ENCODE measurements around the gene VPS26A. TPM values are rescaled to one million over a fixed set of nuclear protein-coding genes. Genes with fewer than 3 reads are reported as not detected.

The VPS26A gene
- total RNA-seq, 2 donors from 2014 or later, result 19.3 to 20.1 TPM

DNA sequence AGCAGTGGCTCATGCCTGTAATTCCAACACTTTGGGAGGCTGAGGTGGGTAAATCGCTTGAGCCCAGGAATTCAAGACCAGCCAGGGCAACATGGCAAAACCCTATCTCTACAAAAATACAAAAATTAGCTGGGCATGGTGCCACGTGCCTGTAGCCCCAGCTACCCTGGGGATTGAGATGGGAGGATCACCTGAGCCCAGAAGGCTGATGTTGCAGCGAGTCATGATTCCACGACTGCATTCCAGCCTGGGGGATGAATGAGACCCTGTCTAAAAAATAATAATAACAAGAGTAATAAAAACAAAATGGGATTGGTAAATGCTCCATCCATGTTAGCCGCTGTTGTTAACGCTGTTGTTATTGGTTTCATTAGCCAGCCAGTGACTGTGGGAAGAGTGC lies 94.9 kb downstream of the VPS26A start:
- Histone ChIP-seq H3K4me3 (no peak overlapping the region), H3K4me1 (no peaks in the 10 kb centered on the region), H3K36me3 (no peaks in the 10 kb centered on the region), H3K9me3 (no peaks in the 10 kb centered on the region), H3K27me3 (no peaks in the 10 kb centered on the region), H3K27ac (no peak overlapping the region)
- TF ChIP-seq, protein P1, sequence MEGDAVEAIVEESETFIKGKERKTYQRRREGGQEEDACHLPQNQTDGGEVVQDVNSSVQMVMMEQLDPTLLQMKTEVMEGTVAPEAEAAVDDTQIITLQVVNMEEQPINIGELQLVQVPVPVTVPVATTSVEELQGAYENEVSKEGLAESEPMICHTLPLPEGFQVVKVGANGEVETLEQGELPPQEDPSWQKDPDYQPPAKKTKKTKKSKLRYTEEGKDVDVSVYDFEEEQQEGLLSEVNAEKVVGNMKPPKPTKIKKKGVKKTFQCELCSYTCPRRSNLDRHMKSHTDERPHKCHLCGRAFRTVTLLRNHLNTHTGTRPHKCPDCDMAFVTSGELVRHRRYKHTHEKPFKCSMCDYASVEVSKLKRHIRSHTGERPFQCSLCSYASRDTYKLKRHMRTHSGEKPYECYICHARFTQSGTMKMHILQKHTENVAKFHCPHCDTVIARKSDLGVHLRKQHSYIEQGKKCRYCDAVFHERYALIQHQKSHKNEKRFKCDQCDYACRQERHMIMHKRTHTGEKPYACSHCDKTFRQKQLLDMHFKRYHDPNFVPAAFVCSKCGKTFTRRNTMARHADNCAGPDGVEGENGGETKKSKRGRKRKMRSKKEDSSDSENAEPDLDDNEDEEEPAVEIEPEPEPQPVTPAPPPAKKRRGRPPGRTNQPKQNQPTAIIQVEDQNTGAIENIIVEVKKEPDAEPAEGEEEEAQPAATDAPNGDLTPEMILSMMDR (IDR thresholded peaks at IDR 0.05), result no peak
- no peak for DNase-seq (ENCODE audit: low spot score)

DNA sequence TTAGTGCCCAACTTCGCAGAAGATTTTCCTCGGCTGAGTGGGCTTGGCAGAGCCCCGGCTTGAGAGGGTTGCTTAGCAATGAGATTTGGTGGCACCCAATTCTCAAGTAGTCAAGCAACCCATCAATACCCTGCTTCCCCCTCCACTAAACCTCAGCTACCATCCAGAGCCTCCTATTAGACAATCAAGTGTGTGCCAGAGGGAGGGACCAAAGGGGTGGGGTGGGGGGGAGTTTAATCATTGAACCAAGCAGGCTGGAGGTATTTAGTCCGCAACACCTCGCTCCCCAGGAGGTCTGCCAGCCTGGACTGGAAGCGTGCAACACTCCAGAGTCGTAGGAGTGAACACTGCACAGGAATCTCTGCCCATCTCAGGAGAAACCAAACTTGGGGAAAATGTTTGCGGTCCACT lies 96.1 kb downstream of the VPS26A start, which contains the start of gene HKDC1:
Gene HKDC1, plus strand, starts transcription at position 292 of the 411 bp plus-strand sequence. Its CDS starts 104 bp downstream, at position 396.
- no peaks in the 10 kb centered on the region for H3K27me3 ChIP-seq
- H3K4me1 ChIP-seq, result no peaks in the 10 kb centered on the region
- H3K4me3 ChIP-seq, result no peak within 1 kb of the TSS
- no peak within 1 kb of the TSS for H3K27ac ChIP-seq
- H3K36me3 ChIP-seq, result no peaks in the 10 kb centered on the region
- no peak for DNase-seq (ENCODE audit: low spot score)
- no peaks in the 10 kb centered on the region for H3K9me3 ChIP-seq
- TF ChIP-seq, protein P1 (IDR thresholded peaks at IDR 0.05), result no peak

DNA sequence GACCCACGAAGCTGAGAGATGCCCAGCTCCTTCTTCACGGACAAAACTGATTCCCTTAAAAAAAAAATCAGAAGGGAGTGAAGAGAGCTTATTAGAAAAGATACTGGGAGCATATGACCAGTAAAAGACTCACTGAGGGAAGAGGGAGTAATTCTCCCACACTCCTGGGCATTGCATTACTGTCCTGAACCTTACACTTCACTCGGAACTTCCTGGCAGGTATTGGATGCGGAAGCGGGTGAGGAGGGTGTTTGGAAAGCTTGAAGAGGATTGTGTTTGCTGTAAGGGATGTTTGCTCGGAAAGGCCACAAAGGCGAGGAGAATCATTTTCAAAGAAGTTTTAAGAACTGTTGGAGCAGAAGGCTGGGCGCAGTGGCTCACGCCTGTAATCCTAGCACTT lies 96.5 kb downstream of the VPS26A start:
- H3K9me3 ChIP-seq, result no peaks in the 10 kb centered on the region
- TF ChIP-seq, protein P1 (IDR thresholded peaks at IDR 0.05), result no peak
- H3K36me3 ChIP-seq, result no peaks in the 10 kb centered on the region
- no peak overlapping the region for H3K27ac ChIP-seq
- H3K4me3 ChIP-seq, result no peak overlapping the region
- DNase-seq (ENCODE audit: low spot score), result no peak
- H3K27me3 ChIP-seq, result no peaks in the 10 kb centered on the region
- H3K4me1 ChIP-seq, result no peaks in the 10 kb centered on the region

Other genes with a start within 250 kb of the VPS26A start
- gene DDX50, start 222.9 kb upstream of the VPS26A start, total RNA-seq, result 10 to 100 TPM; 18.9 to 22.3 TPM
- gene DDX21, start 168.0 kb upstream of the VPS26A start, total RNA-seq, result 10 to 100 TPM; 21.4 to 30.0 TPM
- 10 to 100 TPM; 36.4 to 48.8 TPM for gene KIFBP, start 135.4 kb upstream of the VPS26A start, total RNA-seq
- gene SRGN, start 36.1 kb upstream of the VPS26A start, total RNA-seq, result 100 to 1,000 TPM in 1 of 2 donors, 10 to 100 TPM in 1; 79.4 to 124 TPM
- gene SUPV3L1, start 56.1 kb downstream of the VPS26A start, total RNA-seq, result 10 to 100 TPM; 20.8 to 27.2 TPM
- gene HKDC1, start 96.2 kb downstream of the VPS26A start, total RNA-seq, result under 1 TPM in 1 of 2 donors, not detected in 1; 0.35 TPM
- 100 to 1,000 TPM; 186 to 228 TPM for gene HK1, start 154.3 kb downstream of the VPS26A start, total RNA-seq

Measured in right atrium auricular region (tissue), 2 donors.